HG02678 (cell line): ENCODE data around the gene SAC3D1.
"Not testable (repeated sequence)": the region's sequence is repeated elsewhere in the genome, so short reads cannot be mapped to it uniquely, and the experiment has no call there.

Source experiments
- ATAC-seq: cut with Tn5 transposase; IDR thresholded peaks from one replicate; pipeline ENCODE4 v1.9.1; 2021; ENCODE audit warnings: mild to moderate bottlenecking, moderate library complexity; ENCODE audit not compliant: unreplicated experiment

SAC3D1 gene

GRCh38 chr11:65023502-65023901, 17.5 kb upstream of the SAC3D1 start:
- not testable (repeated sequence) for ATAC-seq

GRCh38 chr11:65026810-65027209, 14.2 kb upstream of the SAC3D1 start:
- ATAC-seq = no peak

- ATAC-seq = peak; percentile 92
Observed at GRCh38 chr11:65027213-65028067, 13.6 kb upstream of the SAC3D1 start, which contains the start of gene SNX15. SNX15 (plus strand) TSS chr11:65027439; CDS start chr11:65027538, 99 bp downstream.

GRCh38 chr11:65032216-65032615, 8.8 kb upstream of the SAC3D1 start:
- no peak for ATAC-seq

- no peak for ATAC-seq
Observed at GRCh38 chr11:65034423-65034822, 6.6 kb upstream of the SAC3D1 start.

- ATAC-seq = no peak
Observed at GRCh38 chr11:65035579-65035978, 5.4 kb upstream of the SAC3D1 start.

GRCh38 chr11:65036931-65037330, 4.1 kb upstream of the SAC3D1 start:
- ATAC-seq = no peak

- no peak for ATAC-seq
Observed at GRCh38 chr11:65040520-65040846, 527 bp upstream of the SAC3D1 start.

GRCh38 chr11:65042891-65043290, 1.9 kb downstream of the SAC3D1 start:
- no peak for ATAC-seq

- ATAC-seq = no peak
Observed at GRCh38 chr11:65043881-65044501, 3.0 kb downstream of the SAC3D1 start.

- no peak for ATAC-seq
Observed at GRCh38 chr11:65045061-65045460, 4.1 kb downstream of the SAC3D1 start.

GRCh38 chr11:65045728-65046127, 4.7 kb downstream of the SAC3D1 start:
- ATAC-seq = no peak

- ATAC-seq = no peak
Observed at GRCh38 chr11:65047581-65048422, 6.8 kb downstream of the SAC3D1 start.

GRCh38 chr11:65051398-65051858, 10.4 kb downstream of the SAC3D1 start:
- no peak for ATAC-seq

- ATAC-seq = no peak
Observed at GRCh38 chr11:65053827-65054508, 13.0 kb downstream of the SAC3D1 start.

- no peak for ATAC-seq
Observed at GRCh38 chr11:65055538-65055937, 14.5 kb downstream of the SAC3D1 start.

GRCh38 chr11:65056999-65057398, 16.0 kb downstream of the SAC3D1 start:
- no peak for ATAC-seq

- ATAC-seq = no peak
Observed at GRCh38 chr11:65057526-65057925, 16.5 kb downstream of the SAC3D1 start.

- no peak for ATAC-seq
Observed at GRCh38 chr11:65058012-65058411, 17.0 kb downstream of the SAC3D1 start.

- no peak for ATAC-seq
Observed at GRCh38 chr11:65058419-65059054, 17.5 kb downstream of the SAC3D1 start, which contains the start of gene NAALADL1. NAALADL1 (minus strand) TSS chr11:65058553; CDS start chr11:65058521, 32 bp downstream.
